H9 (cell line): ENCODE measurements around the gene HAGHL. TPM values are rescaled to one million over a fixed set of nuclear protein-coding genes. Genes with fewer than 3 reads are reported as not detected.

Experiments
- DNase-seq: peaks from one replicate; pipeline ENCODE4 v3.0.0-alpha.2; 2017
- H2AFZ ChIP-seq: one replicate; pipeline ENCODE4 v1.6.1; 2013; ENCODE audit warnings: mild to moderate bottlenecking, low read length, control low read depth, moderate library complexity
- H2AK5ac ChIP-seq: 2 replicates; pipeline ENCODE4 v1.6.1; 2013; ENCODE audit warnings: low read length, control low read depth, mixed read lengths; ENCODE audit not compliant: insufficient read length
- H2BK120ac ChIP-seq: one replicate; pipeline ENCODE4 v1.6.1; 2013; ENCODE audit warnings: low read depth, mild to moderate bottlenecking, low read length, control low read depth, inconsistent platforms; ENCODE audit not compliant: poor library complexity, severe bottlenecking
- H2BK12ac ChIP-seq: 2 replicates; pipeline ENCODE4 v1.6.1; 2013; ENCODE audit warnings: low read length, control low read depth, mixed read lengths, low read depth; ENCODE audit not compliant: insufficient read length
- H2BK15ac ChIP-seq: 2 replicates; pipeline ENCODE4 v1.6.1; 2013; ENCODE audit warnings: low read depth, low read length, control low read depth
- H2BK20ac ChIP-seq: one replicate; pipeline ENCODE4 v1.6.1; 2013; ENCODE audit warnings: low read depth, mild to moderate bottlenecking, low read length, control low read depth, inconsistent platforms; ENCODE audit not compliant: poor library complexity, severe bottlenecking
- H2BK5ac ChIP-seq: 2 replicates; pipeline ENCODE4 v1.6.1; 2013; ENCODE audit warnings: low read length, control low read depth, mixed read lengths; ENCODE audit not compliant: insufficient read length
- H3K14ac ChIP-seq: 2 replicates; pipeline ENCODE4 v1.6.1; 2013; ENCODE audit warnings: low read length, control low read depth; ENCODE audit not compliant: insufficient read depth
- H3K18ac ChIP-seq: 2 replicates; pipeline ENCODE4 v1.6.1; 2013; ENCODE audit warnings: low read depth, mild to moderate bottlenecking, mixed read lengths, low read length, control low read depth; ENCODE audit not compliant: insufficient read length
- H3K23ac ChIP-seq: 2 replicates; pipeline ENCODE4 v1.6.1; 2013; ENCODE audit warnings: low read length, control low read depth, mixed read lengths, low read depth; ENCODE audit not compliant: insufficient read length
- H3K23me2 ChIP-seq: 2 replicates; pipeline ENCODE4 v1.6.1; 2013; ENCODE audit warnings: low read depth, mild to moderate bottlenecking, mixed read lengths, low read length, control low read depth; ENCODE audit not compliant: insufficient read length, poor library complexity, severe bottlenecking
- H3K27ac ChIP-seq: 2 replicates; pipeline ENCODE4 v1.5.1; 2013; ENCODE audit warnings: low read length, control low read depth, mixed read lengths, low read depth; ENCODE audit not compliant: insufficient read length
- H3K27me3 ChIP-seq: 2 replicates; pipeline ENCODE4 v1.6.1; 2013; ENCODE audit warnings: low read length, control low read depth, inconsistent platforms; ENCODE audit not compliant: insufficient read depth
- H3K4ac ChIP-seq: 2 replicates; pipeline ENCODE4 v1.6.1; 2013; ENCODE audit warnings: low read depth, mild to moderate bottlenecking, control low read depth, inconsistent platforms, low read length, moderate library complexity
- H3K4me1 ChIP-seq: 2 replicates; pipeline ENCODE4 v1.6.1; 2013; ENCODE audit warnings: low read length, control low read depth, inconsistent platforms; ENCODE audit not compliant: insufficient read depth
- H3K4me2 ChIP-seq: 2 replicates; pipeline ENCODE4 v1.6.1; 2013; ENCODE audit warnings: low read length, control low read depth, mixed read lengths; ENCODE audit not compliant: insufficient read length, insufficient read depth
- H3K56ac ChIP-seq: 2 replicates; pipeline ENCODE4 v1.6.1; 2013; ENCODE audit warnings: low read depth, mild to moderate bottlenecking, mixed read lengths, low read length, control low read depth; ENCODE audit not compliant: insufficient read length
- H3K79me1 ChIP-seq: 2 replicates; pipeline ENCODE4 v1.6.1; 2013; ENCODE audit warnings: low read depth, mild to moderate bottlenecking, moderate library complexity, low read length, control low read depth, inconsistent platforms; ENCODE audit not compliant: insufficient read depth, poor library complexity, severe bottlenecking
- H3K79me2 ChIP-seq: 2 replicates; pipeline ENCODE4 v1.6.1; 2013; ENCODE audit warnings: low read length, control low read depth, inconsistent platforms; ENCODE audit not compliant: insufficient read depth
- H3K9ac ChIP-seq: 2 replicates; pipeline ENCODE4 v1.6.1; 2013; ENCODE audit warnings: low read length, control low read depth, mixed read lengths; ENCODE audit not compliant: insufficient read length; ENCODE audit errors: extremely low read depth
- H3K9me3 ChIP-seq: one replicate; pipeline ENCODE4 v1.6.1; 2013; ENCODE audit warnings: low read depth, low read length, inconsistent platforms; ENCODE audit not compliant: control insufficient read depth
- H3T11ph ChIP-seq: one replicate; pipeline ENCODE4 v1.6.1; 2013; ENCODE audit warnings: mild to moderate bottlenecking, low read length, control low read depth, inconsistent platforms
- H4K20me1 ChIP-seq: one replicate; pipeline ENCODE4 v1.6.1; 2013; ENCODE audit not compliant: control insufficient read depth, insufficient read length, insufficient read depth
- H4K5ac ChIP-seq: 2 replicates; pipeline ENCODE4 v1.6.1; 2013; ENCODE audit warnings: low read depth, mild to moderate bottlenecking, mixed read lengths, low read length, control low read depth; ENCODE audit not compliant: insufficient read length
- H4K8ac ChIP-seq: replicated peaks from 2 replicates; pipeline ENCODE4 v1.6.1; 2013; ENCODE audit warnings: low read length, control low read depth, mixed read lengths, low read depth; ENCODE audit not compliant: insufficient read length
- H4K91ac ChIP-seq: 2 replicates; pipeline ENCODE4 v1.6.1; 2013; ENCODE audit warnings: low read depth, mild to moderate bottlenecking, moderate library complexity, mixed read lengths, low read length, control low read depth; ENCODE audit not compliant: insufficient read length
- H3K27ac Mint-ChIP-seq, 3 experiments: 2 replicates in 2 of 3; 3 replicates in 1 of 3; pipeline ENCODE4 v1.8.0; 2020 to 2021; ENCODE audit warnings: mixed read lengths in 3 of 3, mild to moderate bottlenecking in 1 of 3, moderate library complexity in 1 of 3
- H3K27me3 Mint-ChIP-seq: 2 replicates; pipeline ENCODE4 v1.8.0; 2021; ENCODE audit warnings: low read depth, mild to moderate bottlenecking, moderate library complexity, mixed read lengths
- H3K36me3 Mint-ChIP-seq, 3 experiments: 2 replicates in 2 of 3; 3 replicates in 1 of 3; pipeline ENCODE4 v1.8.0; 2020 to 2021; ENCODE audit warnings: low read depth in 3 of 3, mixed read lengths in 3 of 3; ENCODE audit not compliant: insufficient read depth in 1 of 3
- H3K4me1 Mint-ChIP-seq, 2 experiments: 2 replicates each; pipeline ENCODE4 v1.8.0; 2020; ENCODE audit warnings: mixed read lengths in 2 of 2
- H3K4me3 Mint-ChIP-seq, 2 experiments: 2 replicates in 1 of 2; 3 replicates in 1 of 2; pipeline ENCODE4 v1.8.0; 2020 to 2021; ENCODE audit warnings: mild to moderate bottlenecking in 2 of 2, mixed read lengths in 2 of 2, moderate library complexity in 1 of 2
- H3K9me3 Mint-ChIP-seq, 2 experiments: 2 replicates in 1 of 2; 3 replicates in 1 of 2; pipeline ENCODE4 v1.8.0; 2020; ENCODE audit warnings: mild to moderate bottlenecking in 2 of 2, mixed read lengths in 2 of 2, moderate library complexity in 1 of 2
- WGBS: extraction: QIAGEN DNeasy Blood & Tissue Kit; methylation state at CpG from one replicate; pipeline ENCODE4 v1.1.7; 2013; ENCODE audit warnings: missing lambda C conversion rate, low lambda C conversion rate, mixed read lengths; ENCODE audit not compliant: insufficient read length; ENCODE audit errors: extremely low coverage; 5-methylcytosine and 5-hydroxymethylcytosine counted together
- total RNA-seq: library from RNA; stranded (reverse); gene quantifications from 2 replicates; pipeline ENCODE4 v1.2.1, GENCODE V29; 2021
- TF ChIP-seq, protein P1 (sequence below): fragments of 200-600 bp; sonication (generic); conservative IDR thresholded peaks from 3 replicates; pipeline ENCODE4 v1.8.0; 2021; ENCODE audit warnings: antibody characterized with exemption, mild to moderate bottlenecking

The HAGHL gene
- total RNA-seq, 1 experiment from 2014 or later: 25.2 TPM

DNA sequence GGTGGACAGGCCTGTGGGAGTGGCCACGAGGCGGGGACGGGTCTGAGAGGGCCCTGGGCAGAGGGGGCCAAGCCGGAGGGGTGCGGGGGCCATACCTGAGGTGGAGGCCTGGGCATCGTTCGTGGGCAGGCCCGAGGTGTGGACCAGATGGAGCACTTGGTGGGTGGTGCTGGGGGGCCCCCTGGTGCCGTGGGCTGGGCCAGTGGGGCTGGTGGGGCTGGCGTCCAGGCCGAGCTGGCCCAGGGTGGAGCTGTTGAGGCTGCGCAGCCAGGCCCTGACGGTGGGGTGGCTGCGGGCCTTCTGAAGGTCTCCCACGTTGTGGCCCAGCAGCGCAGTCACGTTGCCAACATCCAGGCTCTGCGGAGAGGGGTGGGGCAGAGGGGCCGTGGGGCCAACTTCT, 43.0 kb downstream of the HAGHL start:
- Mint-ChIP-seq H3K36me3 (no peaks in the 10 kb centered on the region), H3K9me3 (no peaks in the 10 kb centered on the region; a peak in 1 of 5 replicates), H3K27ac (no peak overlapping the region), H3K27me3 (peaks cover 5% of the 10 kb centered on the region), H3K4me1 (peaks cover 0 to 3% of the 10 kb centered on the region in 2 experiments; a peak in 1 of 4 replicates), H3K4me3 (no peak overlapping the region)
- no peaks in the 10 kb centered on the region for H3K23me2 ChIP-seq
- H2BK120ac ChIP-seq: no peak overlapping the region
- H3K23ac ChIP-seq: no peak overlapping the region
- H3K4ac ChIP-seq: no peak overlapping the region
- no peak overlapping the region for H2BK12ac ChIP-seq
- H3K79me1 ChIP-seq: no peaks in the 10 kb centered on the region
- no peak overlapping the region for H3K27ac ChIP-seq
- no peak overlapping the region for H4K5ac ChIP-seq
- H4K8ac ChIP-seq: no peak overlapping the region
- no peak overlapping the region for H3K18ac ChIP-seq
- no peak overlapping the region for H3T11ph ChIP-seq
- H3K56ac ChIP-seq: no peak overlapping the region
- H2BK15ac ChIP-seq: no peak overlapping the region
- no peak overlapping the region for H2AK5ac ChIP-seq
- no peaks in the 10 kb centered on the region for H3K79me2 ChIP-seq
- H3K9me3 ChIP-seq: no peaks in the 10 kb centered on the region
- no peak overlapping the region for H3K9ac ChIP-seq
- TF ChIP-seq, protein P1, sequence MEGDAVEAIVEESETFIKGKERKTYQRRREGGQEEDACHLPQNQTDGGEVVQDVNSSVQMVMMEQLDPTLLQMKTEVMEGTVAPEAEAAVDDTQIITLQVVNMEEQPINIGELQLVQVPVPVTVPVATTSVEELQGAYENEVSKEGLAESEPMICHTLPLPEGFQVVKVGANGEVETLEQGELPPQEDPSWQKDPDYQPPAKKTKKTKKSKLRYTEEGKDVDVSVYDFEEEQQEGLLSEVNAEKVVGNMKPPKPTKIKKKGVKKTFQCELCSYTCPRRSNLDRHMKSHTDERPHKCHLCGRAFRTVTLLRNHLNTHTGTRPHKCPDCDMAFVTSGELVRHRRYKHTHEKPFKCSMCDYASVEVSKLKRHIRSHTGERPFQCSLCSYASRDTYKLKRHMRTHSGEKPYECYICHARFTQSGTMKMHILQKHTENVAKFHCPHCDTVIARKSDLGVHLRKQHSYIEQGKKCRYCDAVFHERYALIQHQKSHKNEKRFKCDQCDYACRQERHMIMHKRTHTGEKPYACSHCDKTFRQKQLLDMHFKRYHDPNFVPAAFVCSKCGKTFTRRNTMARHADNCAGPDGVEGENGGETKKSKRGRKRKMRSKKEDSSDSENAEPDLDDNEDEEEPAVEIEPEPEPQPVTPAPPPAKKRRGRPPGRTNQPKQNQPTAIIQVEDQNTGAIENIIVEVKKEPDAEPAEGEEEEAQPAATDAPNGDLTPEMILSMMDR: no peak
- no peak for DNase-seq
- H4K91ac ChIP-seq: no peak overlapping the region
- no CpG with 5 or more reads among the region's 19 CpGs for WGBS
- no peak overlapping the region for H2AFZ ChIP-seq
- no peak overlapping the region for H2BK5ac ChIP-seq
- H3K4me2 ChIP-seq: no peak overlapping the region
- no peak overlapping the region for H3K14ac ChIP-seq
- no peaks in the 10 kb centered on the region for H3K4me1 ChIP-seq
- H4K20me1 ChIP-seq: no peaks in the 10 kb centered on the region
- H3K27me3 ChIP-seq: no peaks in the 10 kb centered on the region
- no peak overlapping the region for H2BK20ac ChIP-seq
